ENCODE measurements around the gene ACTBL2. TPM values are rescaled to one million over a fixed set of nuclear protein-coding genes. Genes with fewer than 3 reads are reported as not detected.
"Not testable (repeated sequence)": the region's sequence is repeated elsewhere in the genome, so short reads cannot be mapped to it uniquely, and the experiment has no call there.

Gene ACTBL2
- not detected for total RNA-seq
- under 1 TPM in 1 of 8 donors, not detected in 7; 0.04 TPM for polyA plus RNA-seq (ENCODE audit: insufficient read depth in 1 of 8, insufficient read length in 8 of 8, low replicate concordance in 1 of 8)
- long read RNA-seq, donor 1, result 0 reads
- long read RNA-seq, donor 2, result 0 reads
- long read RNA-seq, donor 3, result 0 reads
- long read RNA-seq, donor 4, result 0 reads
- long read RNA-seq, donor 5, result 0 reads
- long read RNA-seq, donor 6, result 0 reads
- long read RNA-seq, donor 7, result 0 reads
- long read RNA-seq, donor 8, result 0 reads
- long read RNA-seq, donor 9, result 0 reads
- long read RNA-seq, donor 10, result 0 reads
- long read RNA-seq, donor 11, result 0 reads

DNA sequence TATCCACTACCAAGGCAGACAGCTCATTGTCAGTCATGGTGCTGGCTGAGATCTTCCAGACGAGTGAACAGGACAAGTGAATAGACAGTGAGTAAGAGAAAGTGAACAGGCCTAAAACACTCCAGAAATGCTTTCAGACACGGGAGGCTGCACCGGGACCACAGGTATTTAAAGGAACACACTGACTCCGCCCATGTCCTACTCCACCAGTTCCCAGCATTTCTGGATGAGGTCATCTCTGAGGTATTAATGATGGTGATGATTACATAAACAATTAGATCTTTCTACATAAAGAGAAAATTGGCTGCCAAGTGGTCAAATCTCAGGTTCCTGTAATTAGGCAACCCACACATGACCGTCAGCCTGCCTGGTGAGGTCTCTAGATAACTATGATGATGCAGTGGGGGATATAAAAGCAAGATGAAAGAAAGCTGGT lies at the start of gene ACTBL2:
Gene ACTBL2, minus strand, starts transcription at position 141 of the 436 bp plus-strand sequence. Its CDS starts 104 bp downstream, at position 37.
- 67% methylated on average over 1 of the region's 5 CpGs for WGBS (ENCODE audit: insufficient coverage)
- DNase-seq, result no peak

DNA sequence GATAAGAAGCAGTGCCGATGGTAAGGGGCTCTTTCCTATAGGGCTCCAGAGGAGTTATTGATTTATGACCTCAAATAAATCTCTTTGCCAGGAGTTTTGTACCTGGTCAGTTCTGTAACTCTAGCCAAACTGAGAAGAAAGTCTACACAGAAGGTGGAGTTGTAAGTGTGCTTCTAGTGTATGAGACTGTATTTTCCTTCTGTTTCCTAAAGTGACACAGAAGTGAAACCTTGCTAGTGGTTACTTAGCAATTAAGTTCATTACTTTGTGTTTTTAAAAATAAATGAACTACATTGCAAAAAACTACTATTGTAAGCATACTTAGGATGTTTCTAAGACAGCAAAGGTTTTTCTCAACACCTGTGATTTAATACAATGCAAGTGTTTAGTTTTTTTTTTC lies 48.7 kb upstream of the ACTBL2 start:
- DNase-seq, result no peak
- Histone ChIP-seq H3K4me1 (ENCODE audit: control insufficient read depth, insufficient read depth, low read length) (peaks cover under 1% of the 10 kb centered on the region), H3K36me3 (ENCODE audit: control insufficient read depth, insufficient read depth, low read length) (no peaks in the 10 kb centered on the region), H3K27me3 (ENCODE audit: control insufficient read depth, insufficient read depth, low read length) (no peaks in the 10 kb centered on the region), H3K4me3 (ENCODE audit: low read length) (no peak overlapping the region), H3K27ac (ENCODE audit: low read length) (no peak overlapping the region), H3K9me3 (replicated peaks; ENCODE audit: control insufficient read depth, low read depth, low read length) (no peaks in the 10 kb centered on the region)
- no CpG with 5 or more reads among the region's 1 CpG for WGBS (ENCODE audit: insufficient coverage)

More for the DNA sequence above, at the start of gene ACTBL2:
- no peak within 1 kb of the TSS for H3K4me3 ChIP-seq (ENCODE audit: low read length)
- no peaks in the 10 kb centered on the region for H3K27me3 ChIP-seq (ENCODE audit: control insufficient read depth, insufficient read depth, low read length)
- H3K4me1 ChIP-seq (ENCODE audit: control insufficient read depth, insufficient read depth, low read length), result no peaks in the 10 kb centered on the region
- H3K9me3 ChIP-seq (replicated peaks; ENCODE audit: control insufficient read depth, low read depth, low read length), result no peaks in the 10 kb centered on the region
- H3K36me3 ChIP-seq (ENCODE audit: control insufficient read depth, insufficient read depth, low read length), result no peaks in the 10 kb centered on the region
- H3K27ac ChIP-seq (ENCODE audit: low read length), result no peak within 1 kb of the TSS

DNA sequence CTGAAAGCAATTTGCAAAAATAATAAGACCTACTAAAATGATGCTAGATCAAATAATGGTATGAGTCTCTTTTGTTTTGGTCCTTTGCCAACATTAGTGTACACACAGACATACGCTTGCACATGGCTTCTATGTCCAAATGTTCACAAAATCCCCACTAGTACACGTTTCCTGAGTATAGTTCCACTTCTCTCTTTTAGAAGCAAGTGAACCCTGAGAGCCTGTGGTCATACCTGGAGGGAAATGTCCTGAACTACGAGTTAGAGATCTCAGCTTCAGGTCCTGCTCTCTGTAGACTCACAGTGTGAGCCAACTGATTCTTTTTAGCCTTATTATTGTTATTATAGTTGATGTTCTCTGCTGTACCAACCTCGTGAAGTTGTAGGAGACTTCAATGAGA lies 47.3 kb upstream of the ACTBL2 start:
- Histone ChIP-seq H3K36me3 (ENCODE audit: control insufficient read depth, insufficient read depth, low read length) (no peaks in the 10 kb centered on the region), H3K4me3 (ENCODE audit: low read length) (no peak overlapping the region), H3K27me3 (ENCODE audit: control insufficient read depth, insufficient read depth, low read length) (no peaks in the 10 kb centered on the region), H3K27ac (ENCODE audit: low read length) (no peak overlapping the region), H3K9me3 (replicated peaks; ENCODE audit: control insufficient read depth, low read depth, low read length) (no peaks in the 10 kb centered on the region), H3K4me1 (ENCODE audit: control insufficient read depth, insufficient read depth, low read length) (peaks cover 8% of the 10 kb centered on the region)
- 80% methylated on average over 1 of the region's 4 CpGs for WGBS (ENCODE audit: insufficient coverage)
- no peak for DNase-seq

DNA sequence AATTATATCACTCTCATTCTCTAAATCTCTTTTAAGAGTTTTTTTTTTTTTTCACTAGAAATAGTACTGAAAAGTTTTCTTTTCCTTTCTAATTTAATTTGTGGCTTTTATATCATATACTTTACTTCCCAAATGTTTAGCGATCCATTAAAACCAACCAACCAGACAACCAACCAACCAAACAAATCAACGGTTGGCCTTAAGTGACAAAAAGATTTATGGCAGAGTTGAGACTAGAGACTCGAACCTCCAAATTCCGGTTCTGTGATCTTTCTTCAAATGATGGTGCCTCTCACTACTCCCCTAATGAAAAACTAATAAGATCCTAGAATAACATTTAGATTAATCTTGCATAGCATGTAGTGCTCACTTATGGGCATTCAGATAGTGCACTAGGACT lies 45.3 kb upstream of the ACTBL2 start:
- Histone ChIP-seq H3K4me3 (ENCODE audit: low read length) (no peak overlapping the region), H3K36me3 (ENCODE audit: control insufficient read depth, insufficient read depth, low read length) (no peaks in the 10 kb centered on the region), H3K27ac (ENCODE audit: low read length) (no peak overlapping the region), H3K4me1 (ENCODE audit: control insufficient read depth, insufficient read depth, low read length) (peaks cover 10% of the 10 kb centered on the region), H3K27me3 (ENCODE audit: control insufficient read depth, insufficient read depth, low read length) (no peaks in the 10 kb centered on the region), H3K9me3 (replicated peaks; ENCODE audit: control insufficient read depth, low read depth, low read length) (no peaks in the 10 kb centered on the region)
- 80% methylated on average over 1 of the region's 4 CpGs for WGBS (ENCODE audit: insufficient coverage)
- DNase-seq, result no peak

DNA sequence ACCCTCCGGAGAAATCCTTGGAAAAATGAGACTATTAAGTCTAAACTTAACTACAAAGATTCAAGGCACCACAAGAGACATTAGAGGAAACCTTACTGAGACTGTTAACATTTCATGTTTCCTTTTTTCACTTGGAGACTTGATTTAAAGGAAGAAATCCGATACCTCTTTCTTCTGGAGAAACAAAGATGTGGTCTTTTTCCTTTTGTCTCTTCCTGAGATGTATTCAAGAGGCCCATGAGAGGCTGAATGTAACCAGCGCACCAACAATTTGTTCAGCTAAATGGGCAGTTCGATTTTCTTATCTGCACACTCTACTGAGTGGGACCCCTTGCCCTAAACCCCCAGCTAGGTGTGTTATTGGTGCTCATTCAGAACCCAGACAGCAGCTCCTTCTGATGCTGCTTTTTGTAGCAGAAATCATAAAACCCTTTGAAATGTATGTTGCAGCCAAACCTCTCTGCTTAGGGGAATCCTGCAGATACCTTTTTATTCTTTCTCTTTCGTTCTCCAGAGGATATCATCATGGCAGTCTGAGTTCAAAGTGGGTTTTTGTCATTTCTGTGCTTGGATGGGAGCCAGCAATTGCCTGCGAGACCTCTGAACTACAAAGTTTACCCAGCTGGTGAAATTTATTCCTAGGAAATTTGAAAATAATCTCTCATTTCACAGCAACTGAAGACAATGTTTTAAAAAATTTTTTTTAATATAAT lies 41.9 kb upstream of the ACTBL2 start:
- H3K27me3 ChIP-seq (ENCODE audit: control insufficient read depth, insufficient read depth, low read length), result no peaks in the 10 kb centered on the region
- WGBS (ENCODE audit: insufficient coverage), result no CpG with 5 or more reads among the region's 6 CpGs
- peaks cover 2% of the 10 kb centered on the region for H3K9me3 ChIP-seq (replicated peaks; ENCODE audit: control insufficient read depth, low read depth, low read length)
- no peaks in the 10 kb centered on the region for H3K36me3 ChIP-seq (ENCODE audit: control insufficient read depth, insufficient read depth, low read length)
- no peak for DNase-seq
- H3K4me3 ChIP-seq (ENCODE audit: low read length), result no peak overlapping the region
- H3K4me1 ChIP-seq (ENCODE audit: control insufficient read depth, insufficient read depth, low read length), result peaks cover 13% of the 10 kb centered on the region
- H3K27ac ChIP-seq (ENCODE audit: low read length), result no peak overlapping the region

DNA sequence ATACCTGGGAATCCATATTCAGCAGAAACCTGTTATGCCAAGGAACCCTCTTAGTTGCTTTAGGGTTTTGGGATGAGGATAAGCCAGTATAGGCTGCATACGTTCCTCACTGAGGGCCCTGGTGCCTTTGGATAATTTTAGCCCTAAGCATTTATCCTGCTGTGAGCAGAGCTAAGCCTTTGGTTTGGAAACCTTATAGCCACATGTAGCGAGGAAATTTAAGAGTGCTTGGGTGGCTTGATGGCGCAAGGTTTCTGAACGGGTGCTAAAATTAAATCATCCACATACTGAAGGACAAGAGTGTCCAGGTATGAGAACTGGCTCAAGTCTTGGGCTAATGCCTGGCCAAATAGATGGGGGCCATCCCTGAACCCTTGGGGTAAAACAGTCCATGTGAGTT lies 39.9 kb upstream of the ACTBL2 start:
- H3K27me3 ChIP-seq (ENCODE audit: control insufficient read depth, insufficient read depth, low read length), result not testable (repeated sequence)

DNA sequence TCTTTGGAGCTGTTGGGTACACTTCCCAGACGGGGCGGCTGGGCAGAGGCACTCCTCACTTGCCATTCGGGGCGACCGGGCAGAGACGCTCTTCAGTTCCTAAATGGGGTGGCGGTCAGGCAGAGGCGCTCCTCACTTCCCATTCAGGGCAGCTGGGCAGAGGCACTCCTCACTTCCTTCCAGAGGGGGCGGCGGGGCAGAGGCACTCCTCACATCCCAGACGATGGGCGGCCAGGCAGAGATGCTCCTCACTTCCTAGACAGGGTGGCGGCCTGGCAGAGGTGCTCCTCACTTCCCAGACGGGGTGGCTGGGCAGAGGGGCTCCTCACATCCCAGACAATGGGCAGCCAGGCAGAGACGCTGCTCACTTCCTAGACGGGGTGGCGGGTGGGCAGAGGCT lies 35.8 kb upstream of the ACTBL2 start:
- not testable (repeated sequence) for H3K9me3 ChIP-seq (replicated peaks; ENCODE audit: control insufficient read depth, low read depth, low read length); H3K27ac ChIP-seq (ENCODE audit: low read length); H3K4me1 ChIP-seq (ENCODE audit: control insufficient read depth, insufficient read depth, low read length); DNase-seq; H3K27me3 ChIP-seq (ENCODE audit: control insufficient read depth, insufficient read depth, low read length); H3K4me3 ChIP-seq (ENCODE audit: low read length); H3K36me3 ChIP-seq (ENCODE audit: control insufficient read depth, insufficient read depth, low read length)
- 88% methylated on average over 10 of the region's 17 CpGs for whole genome bisulfite sequencing (ENCODE audit: insufficient coverage)

More for the DNA sequence above, 39.9 kb upstream of the ACTBL2 start:
- DNase-seq; H3K9me3 ChIP-seq (replicated peaks; ENCODE audit: control insufficient read depth, low read depth, low read length); H3K36me3 ChIP-seq (ENCODE audit: control insufficient read depth, insufficient read depth, low read length); H3K27ac ChIP-seq (ENCODE audit: low read length); H3K4me3 ChIP-seq (ENCODE audit: low read length): not testable (repeated sequence)
- peaks cover 13% of the 10 kb centered on the region for H3K4me1 ChIP-seq (ENCODE audit: control insufficient read depth, insufficient read depth, low read length)
- WGBS (ENCODE audit: insufficient coverage), result no CpG with 5 or more reads among the region's 4 CpGs

DNA sequence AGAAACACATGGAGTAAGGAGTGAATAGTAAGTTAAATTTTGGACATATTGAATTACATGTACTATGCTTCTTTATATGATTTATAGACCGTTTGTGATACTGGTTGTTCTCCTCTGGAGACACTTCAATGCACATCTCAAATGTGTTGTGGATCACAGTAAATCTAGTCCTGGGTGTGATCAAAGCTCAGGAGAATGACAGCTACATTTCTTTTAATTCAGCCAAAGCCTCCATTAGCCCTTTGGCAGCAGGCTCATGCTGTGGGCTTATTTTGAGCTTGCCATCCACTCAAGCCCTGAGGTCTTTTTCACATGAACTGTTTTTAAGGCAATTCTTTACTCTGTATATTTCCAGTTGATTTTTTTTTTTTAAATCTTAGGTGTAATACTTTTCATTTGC lies 34.6 kb upstream of the ACTBL2 start:
- Histone ChIP-seq H3K4me3 (ENCODE audit: low read length) (no peak overlapping the region), H3K27ac (ENCODE audit: low read length) (no peak overlapping the region), H3K4me1 (ENCODE audit: control insufficient read depth, insufficient read depth, low read length) (peaks cover 3% of the 10 kb centered on the region), H3K9me3 (replicated peaks; ENCODE audit: control insufficient read depth, low read depth, low read length) (peaks cover 4% of the 10 kb centered on the region), H3K27me3 (ENCODE audit: control insufficient read depth, insufficient read depth, low read length) (no peaks in the 10 kb centered on the region), H3K36me3 (ENCODE audit: control insufficient read depth, insufficient read depth, low read length) (no peaks in the 10 kb centered on the region)
- DNase-seq, result no peak
- WGBS (ENCODE audit: insufficient coverage), result no CpG with 5 or more reads among the region's 1 CpG

DNA sequence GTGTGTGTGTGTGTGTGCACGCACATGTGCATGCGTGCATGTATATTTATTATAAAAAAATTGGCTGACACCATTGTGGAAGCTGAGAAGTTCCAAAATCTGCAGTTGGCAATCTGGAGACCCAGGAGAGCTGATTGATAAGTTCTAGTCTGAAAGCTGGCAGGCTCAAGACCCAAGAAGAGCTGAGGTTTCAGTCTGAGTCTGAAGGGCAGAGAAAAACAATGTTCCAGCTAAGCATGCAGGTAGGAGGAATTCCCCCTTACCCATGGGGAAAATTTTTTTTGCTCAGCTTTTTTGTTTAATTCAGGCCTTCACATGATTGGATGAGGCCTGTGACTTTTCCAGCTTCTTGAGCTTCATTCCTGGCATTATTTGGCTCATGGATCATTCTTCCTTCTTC lies 31.2 kb upstream of the ACTBL2 start:
- Histone ChIP-seq H3K4me1 (ENCODE audit: control insufficient read depth, insufficient read depth, low read length) (no peaks in the 10 kb centered on the region), H3K36me3 (ENCODE audit: control insufficient read depth, insufficient read depth, low read length) (no peaks in the 10 kb centered on the region), H3K4me3 (ENCODE audit: low read length) (no peak overlapping the region), H3K27ac (ENCODE audit: low read length) (no peak overlapping the region), H3K9me3 (replicated peaks; ENCODE audit: control insufficient read depth, low read depth, low read length) (no peaks in the 10 kb centered on the region), H3K27me3 (ENCODE audit: control insufficient read depth, insufficient read depth, low read length) (no peaks in the 10 kb centered on the region)
- no CpG with 5 or more reads among the region's 2 CpGs for WGBS (ENCODE audit: insufficient coverage)
- no peak for DNase-seq

DNA sequence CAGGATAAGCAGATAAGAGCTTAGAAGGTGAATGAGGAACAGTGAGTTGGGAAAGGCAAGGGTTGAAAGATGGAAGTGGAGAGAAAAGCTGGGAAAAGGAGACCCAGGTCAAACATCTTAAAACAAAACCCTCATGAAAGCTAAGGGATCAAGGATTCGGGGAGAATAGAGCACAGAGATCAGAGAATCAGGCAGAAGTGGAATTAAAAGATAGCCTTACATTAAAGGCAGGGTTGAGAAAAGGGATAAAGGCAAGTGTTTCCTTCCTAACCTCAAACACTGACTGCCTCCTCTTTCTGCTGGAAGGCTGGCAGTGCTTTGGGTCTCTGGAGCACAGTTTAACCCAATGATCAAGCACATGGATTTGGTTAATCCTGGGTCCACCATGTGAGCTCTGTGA lies 28.7 kb upstream of the ACTBL2 start:
- no peaks in the 10 kb centered on the region for H3K9me3 ChIP-seq (replicated peaks; ENCODE audit: control insufficient read depth, low read depth, low read length)
- DNase-seq, result no peak
- H3K4me3 ChIP-seq (ENCODE audit: low read length), result no peak overlapping the region
- WGBS (ENCODE audit: insufficient coverage), result 80% methylated on average over 1 of the region's 1 CpG
- H3K27me3 ChIP-seq (ENCODE audit: control insufficient read depth, insufficient read depth, low read length), result no peaks in the 10 kb centered on the region
- no peaks in the 10 kb centered on the region for H3K36me3 ChIP-seq (ENCODE audit: control insufficient read depth, insufficient read depth, low read length)
- H3K27ac ChIP-seq (ENCODE audit: low read length), result no peak overlapping the region
- no peaks in the 10 kb centered on the region for H3K4me1 ChIP-seq (ENCODE audit: control insufficient read depth, insufficient read depth, low read length)

Measured in muscle of leg (tissue), 16 donors.